CD4-positive, alpha-beta T cell treated with Interleukin-10 for 1 hour (primary cell): Measurements from ENCODE around the gene SLC7A11.
"Not testable (repeated sequence)": the region's sequence is repeated elsewhere in the genome, so short reads cannot be mapped to it uniquely, and the experiment has no call there.

Experiments used
- DNase-seq: peaks from one replicate; pipeline ENCODE4 v3.0.0-alpha.2; 2020

Gene SLC7A11

GRCh38 chr4:138241281-138242075 is 671 bp downstream of the SLC7A11 start:
- no peak for DNase-seq

DNA sequence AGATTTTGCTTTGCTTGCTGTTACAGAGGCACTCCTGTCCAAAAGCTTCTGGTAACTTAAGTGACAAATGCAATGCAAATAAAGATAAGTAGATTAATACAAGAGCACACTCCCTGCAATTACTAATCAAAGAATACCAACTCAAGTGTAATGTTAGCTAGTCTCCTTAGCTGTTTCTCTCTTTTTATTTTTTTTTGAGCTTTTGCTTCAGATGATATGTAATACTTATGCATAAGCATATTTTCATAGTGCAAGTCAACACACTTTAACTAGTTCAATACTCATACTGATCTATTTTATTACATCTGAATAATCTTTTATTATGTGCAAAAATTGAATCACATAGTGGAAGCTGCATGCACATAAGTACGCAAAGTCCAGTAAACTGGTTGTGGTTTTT is 2.7 kb downstream of the SLC7A11 start:
- no peak for DNase-seq

DNA sequence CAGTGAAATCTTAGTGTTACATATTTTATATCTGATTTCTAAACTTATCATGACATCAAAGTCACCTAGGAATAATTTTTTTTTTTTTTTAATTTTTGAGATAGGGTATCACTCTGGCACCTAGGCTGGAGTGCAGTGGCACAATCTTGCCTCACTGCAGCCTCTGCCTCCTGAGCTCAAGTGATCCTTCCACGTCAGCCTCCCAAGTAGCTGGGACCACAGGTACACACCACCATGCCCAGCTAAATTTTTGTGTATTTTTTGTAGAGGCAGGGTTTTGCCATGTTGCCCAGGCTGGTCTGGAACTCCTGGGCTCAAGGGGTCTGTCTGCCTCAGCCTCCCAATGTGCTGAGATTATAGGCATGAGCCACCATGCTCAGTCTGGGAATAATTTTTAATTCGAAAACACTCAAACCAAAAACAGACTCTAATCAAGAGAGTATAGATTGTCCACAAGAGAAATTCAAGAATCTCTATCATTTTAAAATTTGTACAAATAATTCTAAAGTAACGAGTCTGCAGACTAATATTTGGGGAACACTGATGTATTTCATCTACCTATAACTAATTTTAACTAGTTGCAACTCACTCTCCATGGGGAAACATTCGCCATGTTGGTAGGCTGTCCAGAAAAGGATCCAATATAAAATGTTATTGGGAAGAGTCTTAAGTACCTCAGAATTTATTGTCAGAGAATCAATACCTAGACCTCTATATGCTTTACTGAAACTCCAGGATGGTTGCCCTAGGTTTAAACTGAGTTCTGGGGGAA is 3.4 kb downstream of the SLC7A11 start:
- no peak for DNase-seq

DNA sequence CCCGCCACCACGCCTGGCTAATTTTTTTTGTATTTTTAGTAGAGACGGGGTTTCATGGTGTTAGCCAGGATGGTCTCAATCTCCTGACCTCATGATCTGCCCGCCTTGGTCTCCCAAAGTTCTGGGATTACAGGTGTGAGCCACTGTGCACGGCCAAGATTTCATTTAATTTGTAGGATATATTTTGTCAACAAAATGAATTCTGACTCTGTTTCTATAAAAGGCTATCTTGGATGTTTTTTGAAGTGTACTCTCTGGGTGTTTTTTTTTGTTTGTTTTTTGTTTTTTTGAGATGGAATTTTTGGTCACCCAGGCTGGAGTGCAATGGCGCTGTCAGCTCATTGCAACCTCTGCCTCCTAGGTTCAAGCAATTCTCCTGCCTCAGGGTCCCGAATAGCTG is 5.0 kb downstream of the SLC7A11 start:
- not testable (repeated sequence) for DNase-seq

GRCh38 chr4:138236037-138236436 is 6.1 kb downstream of the SLC7A11 start:
- DNase-seq: no peak

DNA sequence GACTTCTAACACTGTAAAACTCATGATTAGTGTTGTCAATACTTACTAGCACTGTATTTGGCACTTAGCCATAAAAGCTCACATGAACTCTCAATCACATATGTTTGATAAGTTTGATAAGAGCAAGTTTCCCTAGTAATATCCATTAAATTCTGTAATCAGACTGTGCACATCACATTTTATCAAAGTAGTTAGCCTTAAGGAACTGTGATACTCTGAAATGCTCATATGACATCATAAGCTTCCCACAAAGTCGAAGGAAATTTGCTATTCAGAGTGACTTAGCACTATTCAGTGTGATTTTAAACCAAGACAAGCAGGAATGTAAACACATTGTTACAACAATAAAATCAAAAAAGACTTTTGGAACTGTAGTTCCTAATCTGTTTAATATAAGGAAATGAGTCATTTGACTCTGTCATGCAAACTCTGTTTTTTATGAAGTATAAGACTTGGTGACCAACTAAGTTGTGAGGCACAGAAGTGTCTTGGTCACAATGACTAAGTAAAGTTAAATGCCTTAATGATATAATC is 6.7 kb downstream of the SLC7A11 start:
- DNase-seq: no peak

DNA sequence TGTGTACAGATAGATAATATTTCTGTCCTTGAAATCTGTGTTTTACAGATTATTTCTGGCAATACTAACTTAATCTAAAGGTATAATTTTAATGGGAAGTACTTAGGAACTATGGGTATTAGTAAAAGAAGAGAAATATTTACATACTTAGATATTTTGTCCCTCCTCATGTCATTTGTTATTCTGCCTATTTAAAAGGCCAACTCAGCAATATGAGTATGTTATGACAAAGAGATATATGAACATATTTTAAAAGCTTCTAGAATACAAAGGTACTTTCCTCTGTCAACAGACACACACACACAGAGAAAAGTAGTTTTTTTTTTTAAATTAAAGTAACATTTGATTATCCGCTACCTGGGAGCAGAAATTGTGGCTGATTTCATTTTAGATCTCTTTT is 7.9 kb downstream of the SLC7A11 start:
- no peak for DNase-seq

DNA sequence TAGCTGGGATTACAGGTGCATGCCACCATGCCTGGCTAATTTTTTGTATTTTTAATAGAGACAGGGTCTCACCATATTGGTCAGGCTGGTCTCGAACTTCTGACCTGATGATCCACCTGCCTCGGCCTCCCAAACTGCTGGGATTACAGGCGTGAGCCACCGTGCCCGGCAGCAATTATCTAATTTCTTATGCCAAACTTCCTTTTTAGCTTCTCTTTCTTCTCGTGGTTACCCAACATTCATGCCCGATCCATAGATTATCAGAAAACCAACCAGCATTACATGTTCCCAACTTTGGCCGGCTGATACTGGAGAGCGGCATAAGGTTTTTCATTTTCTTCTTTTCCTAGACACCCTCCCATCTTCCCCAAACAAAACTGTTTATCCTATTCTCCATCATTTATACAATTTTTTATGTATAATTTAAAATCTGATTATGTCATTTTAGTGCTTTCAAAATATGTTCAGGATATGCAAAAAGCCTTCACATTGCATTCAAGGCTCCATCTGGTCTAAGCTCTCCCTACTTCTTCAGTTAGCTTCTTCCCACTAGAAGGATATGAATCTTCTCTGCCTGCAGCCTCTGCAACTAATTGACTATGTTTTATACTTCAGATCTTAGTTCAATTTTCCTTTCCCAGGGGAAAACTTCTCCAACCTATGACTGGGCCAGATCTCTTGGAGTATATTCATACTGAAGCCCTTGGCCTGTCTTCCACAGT is 8.7 kb downstream of the SLC7A11 start:
- no peak for DNase-seq

DNA sequence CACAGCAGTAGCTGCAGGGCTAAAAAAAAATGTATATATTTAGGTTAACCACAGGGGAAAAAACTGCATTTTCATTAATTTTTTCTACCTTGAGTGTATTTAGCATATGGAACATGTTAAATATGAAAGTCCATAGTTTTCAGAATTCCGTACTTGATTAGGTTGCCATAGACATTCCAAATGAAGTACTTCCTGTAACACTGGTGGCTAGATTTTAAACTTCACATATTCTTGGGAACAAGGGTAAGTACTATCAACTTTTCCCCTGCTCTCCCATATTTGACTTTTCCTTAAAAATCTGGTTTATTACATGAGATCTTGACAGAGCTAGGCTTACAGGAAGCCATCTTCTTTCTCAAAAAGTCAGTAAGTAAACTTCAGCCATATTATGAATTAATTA is 9.8 kb downstream of the SLC7A11 start:
- DNase-seq: no peak

DNA sequence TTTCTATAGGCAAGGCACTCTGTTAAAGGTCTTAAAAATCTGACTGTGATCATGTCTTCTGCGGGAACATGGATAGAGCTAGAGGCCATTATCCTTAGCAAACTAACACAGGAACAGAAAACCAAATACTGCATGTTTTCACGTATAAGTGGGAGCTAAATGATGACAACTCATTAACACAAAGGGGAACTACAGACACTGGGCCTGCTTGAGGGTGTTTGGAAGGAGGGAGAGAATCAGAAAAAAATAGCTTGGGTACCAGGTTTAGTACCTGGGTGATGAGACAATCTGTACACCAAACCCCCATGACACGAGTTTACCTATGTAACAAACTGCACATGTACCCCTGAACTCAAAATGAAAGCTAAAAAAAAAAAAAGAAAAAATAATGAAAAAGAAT is 12.1 kb downstream of the SLC7A11 start:
- no peak for DNase-seq

DNA sequence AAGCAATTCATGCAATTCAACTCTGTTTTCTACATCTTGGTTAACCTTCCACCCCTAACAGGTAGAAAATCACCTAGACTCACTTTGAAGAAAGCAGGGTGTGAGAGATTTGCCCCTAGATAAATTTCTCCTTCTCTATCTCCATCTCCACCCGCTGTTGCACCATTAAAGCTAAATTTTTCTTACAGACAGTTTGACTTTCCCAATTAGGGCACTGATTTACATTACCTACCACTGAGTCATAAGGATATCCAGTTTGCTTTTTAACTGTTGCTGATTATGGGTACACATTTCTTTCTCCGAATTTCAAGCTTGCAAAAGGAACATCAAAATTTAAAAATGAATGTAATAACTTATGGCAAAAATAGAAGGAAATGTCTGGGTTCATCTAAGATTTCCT is 13.0 kb downstream of the SLC7A11 start:
- no peak for DNase-seq

GRCh38 chr4:138226351-138226750 is 15.8 kb downstream of the SLC7A11 start:
- DNase-seq: no peak

DNA sequence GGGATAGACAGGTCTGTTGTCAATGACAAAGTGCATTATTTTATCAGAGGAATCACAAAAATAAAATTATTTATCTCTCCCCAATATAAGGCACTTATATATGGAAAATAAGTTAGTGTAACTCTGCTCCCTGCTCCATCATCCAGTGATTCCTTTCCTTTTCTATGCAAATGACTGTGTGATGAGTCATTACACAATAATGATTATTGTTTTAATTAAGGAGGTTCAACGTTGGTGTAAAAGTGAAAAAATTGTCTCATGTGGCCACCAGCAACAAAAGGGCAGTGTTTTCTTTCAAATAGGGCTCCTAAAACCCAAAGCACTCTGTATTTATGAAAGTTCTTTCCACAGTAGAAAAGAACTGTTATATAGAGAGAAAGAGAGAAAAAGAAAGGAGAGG is 16.7 kb downstream of the SLC7A11 start:
- DNase-seq: no peak

GRCh38 chr4:138224614-138225013 is 17.5 kb downstream of the SLC7A11 start:
- DNase-seq: no peak

DNA sequence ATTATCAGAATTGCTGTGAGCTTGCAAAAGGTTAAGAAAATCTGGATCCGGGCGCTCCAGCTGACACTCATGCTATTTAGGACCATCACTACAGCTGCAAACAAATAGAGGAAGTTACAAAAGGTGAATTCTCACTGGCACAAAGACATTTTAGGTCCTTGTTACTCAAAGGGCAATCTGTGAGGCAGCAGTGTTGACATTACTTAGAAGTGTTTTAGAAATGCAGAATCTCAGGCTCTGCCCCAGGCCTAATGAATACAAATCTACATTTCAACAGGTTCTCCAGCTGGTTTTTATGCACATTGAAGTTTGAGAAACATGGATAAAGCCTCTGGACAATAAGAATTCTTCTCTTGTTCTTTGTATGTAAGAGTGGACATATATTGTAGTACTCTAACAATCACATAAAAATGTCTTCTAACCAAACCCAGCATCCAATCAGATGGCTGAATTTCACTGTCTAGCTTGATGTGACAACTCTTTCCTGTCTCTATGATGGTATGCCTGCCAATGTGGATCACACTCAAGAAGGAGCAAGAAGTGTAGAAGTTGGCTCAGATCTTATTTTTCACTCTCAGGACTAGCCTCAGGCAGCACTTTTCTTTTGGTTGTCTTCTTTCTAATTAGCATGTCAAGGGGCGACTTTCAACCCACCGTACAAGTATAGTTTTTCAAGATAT is 18.8 kb downstream of the SLC7A11 start:
- DNase-seq: no peak

DNA sequence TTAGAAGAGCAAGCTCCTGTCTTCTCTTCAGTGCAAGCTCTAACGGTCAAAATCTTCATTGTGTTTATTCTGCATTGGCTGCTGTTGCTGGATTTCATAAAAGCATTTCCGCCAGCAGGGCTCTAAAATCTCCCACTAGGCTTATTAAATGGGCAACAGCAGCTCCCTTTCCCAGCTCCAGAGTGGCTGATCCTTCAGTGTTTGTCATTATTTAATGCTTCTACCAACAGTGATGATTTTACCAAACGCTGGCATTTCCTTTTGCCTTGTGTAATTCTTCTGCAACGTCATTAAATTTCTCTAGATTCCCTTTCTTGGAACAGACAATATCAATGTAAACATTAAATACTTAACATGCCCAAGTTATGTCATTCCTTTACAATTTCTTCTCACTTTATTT is 20.1 kb downstream of the SLC7A11 start:
- DNase-seq: no peak

GRCh38 chr4:138218976-138219375 is 23.2 kb downstream of the SLC7A11 start:
- no peak for DNase-seq

GRCh38 chr4:138217567-138217966 is 24.6 kb downstream of the SLC7A11 start:
- no peak for DNase-seq

GRCh38 chr4:138216272-138216867 is 25.8 kb downstream of the SLC7A11 start:
- DNase-seq: no peak

- not testable (repeated sequence) for DNase-seq
These were observed 31.6 kb downstream of the SLC7A11 start for GRCh38 chr4:138210576-138210975.

- DNase-seq: no peak
These were observed 33.1 kb downstream of the SLC7A11 start for GRCh38 chr4:138209094-138209493.

- DNase-seq: no peak
These were observed 36.5 kb downstream of the SLC7A11 start for GRCh38 chr4:138205531-138206233.
